ENCODE results near the gene GPR21. TPM values are rescaled to one million over a fixed set of nuclear protein-coding genes. Genes with fewer than 3 reads are reported as not detected.

The GPR21 gene
- total and polyA plus RNA-seq, 2 experiments from 2014 or later: 0.65 TPM; not detected in 1

DNA sequence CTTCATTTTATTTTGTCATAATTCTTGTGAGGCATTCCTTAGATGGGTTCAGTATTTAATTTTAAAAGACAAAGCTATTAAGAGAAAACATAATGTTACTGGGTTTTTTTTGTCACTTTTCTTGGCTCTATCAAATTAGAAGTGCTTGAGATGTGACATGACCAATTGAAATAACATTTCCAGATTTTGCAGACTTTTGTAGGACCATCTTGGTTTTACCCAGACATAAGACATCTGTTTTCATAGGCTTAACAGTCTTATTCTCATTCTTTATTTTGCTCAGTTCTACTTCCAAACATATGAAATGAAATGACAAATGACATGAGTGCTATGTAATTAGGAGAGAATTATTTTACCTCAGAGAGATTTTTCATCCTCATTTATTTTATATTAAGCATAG lies 19.6 kb downstream of the GPR21 start:
- no peaks in the 10 kb centered on the region for H4K20me1 ChIP-seq (ENCODE audit: insufficient read depth)
- no peaks in the 10 kb centered on the region for H3K9me2 ChIP-seq (ENCODE audit: insufficient read depth)
- H3K79me2 ChIP-seq (ENCODE audit: insufficient read depth): no peaks in the 10 kb centered on the region
- no peak overlapping the region for H3K4me3 ChIP-seq
- H3K9ac ChIP-seq: no peak overlapping the region
- H3K4me1 ChIP-seq (ENCODE audit: insufficient read depth): peaks cover 19% of the 10 kb centered on the region
- TF ChIP-seq EZH2 (IDR thresholded peaks at IDR 0.05; ENCODE audit: insufficient read depth, poor library complexity, severe bottlenecking) (no peak), EZH2phosphoT487 (IDR thresholded peaks at IDR 0.05; ENCODE audit: insufficient read depth, low read depth) (no peak)
- no peak for DNase-seq
- no peaks in the 10 kb centered on the region for H3K9me3 ChIP-seq (ENCODE audit: low read depth)
- in situ Hi-C loops (cut with MboI): no loop called here
- H3F3A ChIP-seq (ENCODE audit: insufficient read depth): peaks cover 22% of the 10 kb centered on the region
- H2AFZ ChIP-seq: no peak overlapping the region
- no peak overlapping the region for H3K4me2 ChIP-seq (ENCODE audit: unreplicated experiment)
- H3K36me3 ChIP-seq (ENCODE audit: low read depth): 0 out of 2 replicates have a peak, but pooled peaks cover 7% of the 10 kb centered on the region
- no peak overlapping the region for H3K27ac ChIP-seq
- H3K27me3 ChIP-seq (replicated peaks; ENCODE audit: insufficient read depth): no peaks in the 10 kb centered on the region

DNA sequence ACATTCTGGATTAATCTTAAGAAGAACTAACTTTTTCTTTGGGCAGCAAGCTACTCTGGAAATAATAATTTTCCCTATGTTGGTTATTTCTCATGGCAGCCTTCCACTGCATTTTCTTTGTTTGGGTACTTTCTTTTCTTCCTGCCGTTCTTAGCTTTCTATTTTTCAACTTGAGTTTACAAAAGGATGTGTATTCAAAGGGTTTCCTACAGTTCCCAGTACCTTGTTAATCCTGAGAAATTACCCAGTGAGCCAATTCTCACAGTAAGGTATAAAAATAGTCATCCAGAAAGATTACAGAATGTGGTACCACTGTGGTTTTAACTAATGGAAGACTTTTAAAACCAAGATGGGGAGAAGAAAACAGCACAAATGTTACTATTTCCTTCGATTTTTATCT lies 20.2 kb downstream of the GPR21 start:
- no peak overlapping the region for H3K4me2 ChIP-seq (ENCODE audit: unreplicated experiment)
- no peak for TF ChIP-seq EZH2phosphoT487 (IDR thresholded peaks at IDR 0.05; ENCODE audit: insufficient read depth, low read depth)
- no peak for TF ChIP-seq EZH2 (IDR thresholded peaks at IDR 0.05; ENCODE audit: insufficient read depth, poor library complexity, severe bottlenecking)

DNA sequence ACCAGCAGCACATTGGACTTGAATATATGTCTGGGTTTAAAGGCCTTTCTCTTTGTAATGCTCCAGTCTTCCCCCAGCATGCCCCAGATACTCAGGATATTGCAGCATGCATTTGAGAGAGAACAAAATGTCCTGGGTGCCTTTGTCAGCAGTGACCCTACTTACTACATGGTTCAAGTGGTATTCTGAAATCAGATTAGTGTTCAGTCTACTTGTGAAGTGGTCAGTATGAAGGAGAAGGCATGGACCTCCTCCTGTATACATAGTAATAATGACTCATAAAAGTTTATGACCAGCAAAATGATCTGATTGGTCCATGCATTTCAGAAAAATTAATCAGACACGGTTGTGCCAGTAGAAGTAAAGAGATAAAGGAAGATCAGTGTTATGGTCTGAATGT lies 25.4 kb downstream of the GPR21 start:
- no peaks in the 10 kb centered on the region for H3K9me2 ChIP-seq (ENCODE audit: insufficient read depth)

More for the DNA sequence above, 20.2 kb downstream of the GPR21 start:
- no peaks in the 10 kb centered on the region for H3K79me2 ChIP-seq (ENCODE audit: insufficient read depth)
- H3F3A ChIP-seq (ENCODE audit: insufficient read depth): peaks cover 15% of the 10 kb centered on the region
- H3K27me3 ChIP-seq (replicated peaks; ENCODE audit: insufficient read depth): no peaks in the 10 kb centered on the region
- no peak overlapping the region for H3K27ac ChIP-seq
- H3K9me2 ChIP-seq (ENCODE audit: insufficient read depth): no peaks in the 10 kb centered on the region
- H3K4me1 ChIP-seq (ENCODE audit: insufficient read depth): peaks cover 20% of the 10 kb centered on the region
- 0 out of 2 replicates have a peak, but pooled peaks cover 7% of the 10 kb centered on the region for H3K36me3 ChIP-seq (ENCODE audit: low read depth)
- no peaks in the 10 kb centered on the region for H4K20me1 ChIP-seq (ENCODE audit: insufficient read depth)
- WGBS, 2 experiments (ENCODE audit: low coverage in 1 of 2, low lambda C conversion rate in 2 of 2, missing lambda C conversion rate in 2 of 2): 56 to 57% methylated on average over 2 of the region's 2 CpGs
- in situ Hi-C loops (cut with MboI): no loop called here
- no peaks in the 10 kb centered on the region for H3K9me3 ChIP-seq (ENCODE audit: low read depth)
- H2AFZ ChIP-seq: no peak overlapping the region
- H3K4me3 ChIP-seq: no peak overlapping the region
- DNase-seq: no peak
- no peak overlapping the region for H3K9ac ChIP-seq

DNA sequence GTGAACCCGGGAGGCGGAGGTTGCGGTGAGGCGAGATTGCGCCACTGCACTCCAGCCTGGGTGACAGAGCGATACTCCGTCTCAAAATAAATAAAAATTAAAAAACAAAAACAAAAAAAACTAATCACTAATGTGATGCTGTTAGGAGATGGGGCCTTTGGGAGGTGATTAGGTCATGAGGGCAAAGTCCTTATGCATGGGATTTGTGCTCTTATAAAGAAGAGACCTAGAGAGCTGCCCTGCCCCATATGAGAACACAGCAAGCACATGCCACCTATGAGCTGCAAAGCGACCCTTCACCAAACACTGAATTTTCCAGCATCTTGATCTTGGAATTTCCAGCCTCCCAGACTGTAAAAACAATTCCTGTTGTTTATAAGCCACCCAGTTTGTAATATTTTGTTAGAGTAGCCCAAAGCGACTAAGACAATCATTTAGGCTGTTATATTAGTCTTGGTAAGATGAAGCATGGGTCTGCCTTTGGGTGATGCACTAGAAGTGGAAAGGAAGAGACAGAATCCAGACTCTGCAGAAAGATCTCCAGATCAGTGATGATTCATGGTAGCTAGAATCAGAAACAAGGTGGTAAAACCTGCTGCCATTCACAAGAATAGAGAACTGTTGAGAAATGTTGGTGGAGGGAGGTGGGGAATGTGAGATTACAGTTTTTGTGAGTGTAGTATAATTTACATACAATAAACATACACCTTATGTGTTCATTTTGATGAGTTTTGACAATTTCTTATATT lies 26.2 kb downstream of the GPR21 start:
- no peak overlapping the region for H2AFZ ChIP-seq
- 0 out of 2 replicates have a peak, but pooled peaks cover 13% of the 10 kb centered on the region for H3K36me3 ChIP-seq (ENCODE audit: low read depth)
- no peak overlapping the region for H3K27ac ChIP-seq
- no peaks in the 10 kb centered on the region for H4K20me1 ChIP-seq (ENCODE audit: insufficient read depth)
- H3K79me2 ChIP-seq (ENCODE audit: insufficient read depth): no peaks in the 10 kb centered on the region
- no peak overlapping the region for H3K4me3 ChIP-seq
- H3K9me2 ChIP-seq (ENCODE audit: insufficient read depth): no peaks in the 10 kb centered on the region; the same call in 1 of the 2 replicates
- peaks cover 24% of the 10 kb centered on the region for H3F3A ChIP-seq (ENCODE audit: insufficient read depth)
- no peaks in the 10 kb centered on the region for H3K9me3 ChIP-seq (ENCODE audit: low read depth)
- H3K4me2 ChIP-seq (ENCODE audit: unreplicated experiment): no peak overlapping the region
- TF ChIP-seq EZH2 (IDR thresholded peaks at IDR 0.05; ENCODE audit: insufficient read depth, poor library complexity, severe bottlenecking) (no peak), EZH2phosphoT487 (IDR thresholded peaks at IDR 0.05; ENCODE audit: insufficient read depth, low read depth) (no peak)
- 93 to 97% methylated on average over 9 of the region's 9 CpGs for WGBS, 2 experiments (ENCODE audit: low coverage in 1 of 2, low lambda C conversion rate in 2 of 2, missing lambda C conversion rate in 2 of 2)
- H3K4me1 ChIP-seq (ENCODE audit: insufficient read depth): peaks cover 36% of the 10 kb centered on the region
- DNase-seq: no peak
- in situ Hi-C loops (cut with MboI): no loop called here
- no peaks in the 10 kb centered on the region for H3K27me3 ChIP-seq (replicated peaks; ENCODE audit: insufficient read depth)
- no peak overlapping the region for H3K9ac ChIP-seq

More for the DNA sequence above, 25.4 kb downstream of the GPR21 start:
- 73 to 75% methylated on average over 1 of the region's 1 CpG for WGBS, 2 experiments (ENCODE audit: low coverage in 1 of 2, low lambda C conversion rate in 2 of 2, missing lambda C conversion rate in 2 of 2)
- Histone ChIP-seq H3K4me2 (ENCODE audit: unreplicated experiment) (no peak overlapping the region), H4K20me1 (ENCODE audit: insufficient read depth) (no peaks in the 10 kb centered on the region), H3F3A (ENCODE audit: insufficient read depth) (peaks cover 24% of the 10 kb centered on the region), H2AFZ (no peak overlapping the region), H3K4me1 (ENCODE audit: insufficient read depth) (peaks cover 29% of the 10 kb centered on the region), H3K79me2 (ENCODE audit: insufficient read depth) (no peaks in the 10 kb centered on the region), H3K9me3 (ENCODE audit: low read depth) (no peaks in the 10 kb centered on the region), H3K9ac (no peak overlapping the region), H3K4me3 (no peak overlapping the region), H3K36me3 (ENCODE audit: low read depth) (0 out of 2 replicates have a peak, but pooled peaks cover 11% of the 10 kb centered on the region), H3K27ac (no peak overlapping the region), H3K27me3 (replicated peaks; ENCODE audit: insufficient read depth) (no peaks in the 10 kb centered on the region)
- DNase-seq: peak; percentile 24
- TF ChIP-seq EZH2 (IDR thresholded peaks at IDR 0.05; ENCODE audit: insufficient read depth, poor library complexity, severe bottlenecking) (no peak), EZH2phosphoT487 (IDR thresholded peaks at IDR 0.05; ENCODE audit: insufficient read depth, low read depth) (no peak)
- in situ Hi-C loops (cut with MboI): no loop called here
